Psoas muscle (tissue), 8 donors: Measurements from ENCODE around the gene RRBP1. TPM values are rescaled to one million over a fixed set of nuclear protein-coding genes. Genes with fewer than 3 reads are reported as not detected.
A peak's percentile ranks its signal among the peaks of the same experiment; 100 is the strongest.

ENCODE experiments used
- ATAC-seq, 4 donors: fragments of 200-7000 bp; cut with Tn5 transposase; one replicate each; pipeline ENCODE4 v1.9.1; 2020; ENCODE audit warnings: moderate library complexity in 3 of 4, mild to moderate bottlenecking in 2 of 4
- DNase-seq, 2 donors: peaks; one replicate each; pipeline ENCODE4 v3.0.0-alpha.2; 2020
- H3K27ac ChIP-seq: fragments of 200-600 bp; one replicate; pipeline ENCODE4 v1.8.0; 2022
- H3K27me3 ChIP-seq, 3 donors: fragments of 200-600 bp in 1 of 3; one replicate each; pipeline versions ENCODE4 v1.6.1 to v1.8.0; 2013 to 2022; ENCODE audit warnings: low read length in 2 of 3, mild to moderate bottlenecking in 2 of 3, moderate library complexity in 1 of 3; ENCODE audit not compliant: insufficient read depth in 3 of 3
- H3K36me3 ChIP-seq, 2 donors: fragments of 200-600 bp in 1 of 2; one replicate each; pipeline versions ENCODE4 v1.6.1 to v1.8.0; 2013 to 2022; ENCODE audit warnings: low read depth in 1 of 2, mild to moderate bottlenecking in 1 of 2, moderate library complexity in 1 of 2; ENCODE audit not compliant: insufficient read depth in 1 of 2
- H3K4me1 ChIP-seq: fragments of 200-600 bp; one replicate; pipeline ENCODE4 v1.8.0; 2022
- H3K4me3 ChIP-seq: fragments of 200-600 bp; one replicate; pipeline ENCODE4 v1.8.0; 2022; ENCODE audit warnings: mild to moderate bottlenecking
- H3K9me3 ChIP-seq: fragments of 200-600 bp; one replicate; pipeline ENCODE4 v1.8.0; 2022
- CTCF ChIP-seq: fragments of 200-600 bp; IDR thresholded peaks from one replicate; pipeline ENCODE4 v1.8.0; 2022; ENCODE audit warnings: antibody characterized with exemption
- WGBS, 3 donors: extraction: QIAGEN DNeasy Blood & Tissue Kit; methylation state at CpG; one replicate each; pipeline versions ENCODE4 v1.1.6 to v1.1.7; 2013; 5-methylcytosine and 5-hydroxymethylcytosine counted together
- intact Hi-C, 2 donors: fragments of 100-400 bp; cut with DNase I; formaldehyde crosslinking; loops; one replicate each; pipeline versions ENCODE4 v1.11.0 to v1.14.2; 2022
- polyA plus RNA-seq, 3 donors: library from polyadenylated mRNA; stranded (reverse); fragments of 200-250 nt; gene quantifications; one replicate each; pipeline ENCODE4 v1.2.3, GENCODE V29; 2013
- total RNA-seq, 4 donors: library from RNA; stranded (reverse); fragmentation: NEBNext Ultra II Directional in 2 of 4; extraction: Animal tissue kit (Norgen Biotek cat#: 25700) in 2 of 4; gene quantifications; one replicate each; pipeline versions ENCODE4 v1.2.1 to v1.2.4, GENCODE V29; 2021 to 2023
- donor health status: healthy with polysubstance abuse.
- donor health status: DM: no; HTN: no; CAD: no; lungs with moderate emphysema.
- donor health status: Bipolar disorder and iron deficiency.
- donor health status: healthy.
- donor health status: DM: yes; HTN: yes; CAD: no.
- donor health status: DM: no; HTN: no; CAD: no.
- donor health status: DM: no; HTN: no; CAD: no.
- donor health status: DM: yes; HTN: yes; CAD: no.

The RRBP1 gene
- total and polyA plus RNA-seq, 7 donors: 14.2 to 40.8 (median 21.8) TPM

GRCh38 chr20:17651760-17652388 is 30.2 kb downstream of the RRBP1 start:
- H3K27ac ChIP-seq: no peak overlapping the region
- ATAC-seq: no peak
- no peaks in the 10 kb centered on the region for H3K36me3 ChIP-seq
- intact Hi-C loops: no loop called here
- H3K27me3 ChIP-seq: no peaks in the 10 kb centered on the region
- H3K4me3 ChIP-seq: no peak overlapping the region
- 65 to 95% (median 71%) methylated on average over 2 of the region's 2 CpGs for WGBS, 3 donors
- H3K9me3 ChIP-seq: no peaks in the 10 kb centered on the region
- no peak for TF ChIP-seq CTCF
- H3K4me1 ChIP-seq: peaks cover 46% of the 10 kb centered on the region
- DNase-seq: peak in 1 of 2 donors; percentile 18

DNA sequence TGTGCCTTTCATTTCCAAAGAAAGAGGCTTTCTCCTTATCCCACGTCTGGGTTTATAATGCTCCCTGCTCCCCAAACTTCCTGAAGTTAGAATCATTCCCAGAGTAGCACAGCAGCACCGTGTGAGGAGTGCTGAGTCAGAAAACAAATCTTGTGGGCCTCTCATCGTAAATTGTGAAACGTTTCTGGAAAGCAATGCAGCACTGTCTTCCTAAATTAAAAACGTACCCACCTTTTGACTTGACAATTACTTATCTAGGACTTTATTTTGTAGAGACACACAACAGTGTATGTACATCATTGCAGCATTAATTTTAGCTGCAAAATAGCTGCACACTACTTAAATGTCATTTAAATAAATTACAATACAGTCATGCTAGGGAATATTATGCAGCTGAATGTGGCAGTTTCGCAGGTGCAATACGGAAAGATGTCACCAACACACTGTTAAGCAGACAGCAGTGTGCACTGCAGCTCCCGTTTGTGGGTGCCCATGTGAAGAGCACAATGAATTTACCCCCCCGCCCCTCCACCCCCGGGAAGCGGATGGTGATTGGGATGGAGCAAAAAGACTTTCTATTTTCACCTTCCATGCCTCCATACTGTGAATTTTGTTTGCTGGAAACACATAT is 30.8 kb downstream of the RRBP1 start:
- Histone ChIP-seq H3K4me1 (peaks cover 50% of the 10 kb centered on the region), H3K27ac (no peak overlapping the region), H3K27me3 (no peaks in the 10 kb centered on the region), H3K4me3 (no peak overlapping the region), H3K36me3 (no peaks in the 10 kb centered on the region), H3K9me3 (no peaks in the 10 kb centered on the region)
- intact Hi-C loops: no loop called here
- no peak for TF ChIP-seq CTCF
- no peak for ATAC-seq
- 56 to 71% (median 61%) methylated on average over 11 of the region's 11 CpGs for WGBS, 3 donors
- DNase-seq: peak in 1 of 2 donors; percentile 11

DNA sequence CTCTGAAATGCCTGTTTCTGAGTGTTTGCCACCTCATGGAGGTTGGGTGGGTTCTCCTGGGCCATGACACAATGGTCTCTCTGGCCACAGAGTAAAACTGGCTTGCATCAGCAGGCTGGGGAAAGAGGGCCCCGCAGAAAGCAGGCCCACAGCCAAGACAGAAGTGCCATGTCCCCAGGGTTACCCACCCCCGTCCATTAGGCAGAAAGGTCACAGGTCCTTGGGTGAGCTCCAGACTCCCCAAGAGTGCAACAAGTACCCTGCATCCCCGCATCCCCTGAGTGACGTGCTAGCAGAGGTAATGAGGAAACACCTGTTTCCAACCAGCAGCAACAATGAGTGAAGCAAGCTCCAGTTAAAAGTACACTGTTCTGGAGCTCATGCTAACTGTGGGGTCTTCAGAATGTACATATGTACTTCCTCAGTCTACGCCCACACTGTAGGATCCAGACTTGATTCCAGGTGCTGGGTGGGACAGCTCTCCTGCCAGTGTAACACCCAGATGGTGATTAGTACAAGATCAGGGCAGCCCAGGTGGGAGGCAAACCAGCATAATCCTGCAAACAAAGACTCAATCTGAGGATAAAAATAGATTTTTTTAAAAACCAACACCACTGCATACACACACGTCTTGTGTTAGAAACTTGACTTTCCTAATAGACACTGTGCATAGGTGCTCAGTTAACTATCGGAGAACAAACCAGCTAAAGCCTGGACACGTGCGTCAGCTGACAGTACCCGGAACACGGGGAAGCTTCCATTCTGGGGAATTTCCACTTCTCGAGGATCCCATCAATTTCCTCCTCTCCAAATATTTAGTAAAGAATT is 31.5 kb downstream of the RRBP1 start:
- intact Hi-C loops: no loop called here
- WGBS, 3 donors: 61 to 74% (median 67%) methylated on average over 12 of the region's 12 CpGs
- Histone ChIP-seq H3K4me3 (no peak overlapping the region), H3K27me3 (no peaks in the 10 kb centered on the region), H3K9me3 (no peaks in the 10 kb centered on the region), H3K27ac (no peak overlapping the region), H3K4me1 (peaks cover 57% of the 10 kb centered on the region), H3K36me3 (no peaks in the 10 kb centered on the region)
- no peak for TF ChIP-seq CTCF
- DNase-seq: peak in 1 of 2 donors; percentile 39
- no peak for ATAC-seq

GRCh38 chr20:17648791-17649730 is 33.0 kb downstream of the RRBP1 start:
- intact Hi-C loops: no loop called here
- Histone ChIP-seq H3K27me3 (no peaks in the 10 kb centered on the region), H3K27ac (no peak overlapping the region), H3K9me3 (no peaks in the 10 kb centered on the region), H3K4me1 (peaks cover 65% of the 10 kb centered on the region), H3K4me3 (no peak overlapping the region), H3K36me3 (no peaks in the 10 kb centered on the region)
- peak; percentile 38 for TF ChIP-seq CTCF
- ATAC-seq (no peak), DNase-seq (peak in 1 of 2 donors; percentile 40)
- 59 to 71% (median 65%) methylated on average over 20 of the region's 20 CpGs for WGBS, 3 donors
